Tibial nerve (tissue), 4 donors: ENCODE measurements around the gene LMF2.

Source experiments
- CTCF ChIP-seq, 5 experiments: fragments of 200-600 bp in 3 of 5; fragments of 450-650 bp in 2 of 5; sonication (generic) in 3 of 5; IDR thresholded peaks; one replicate each; pipeline ENCODE4 v1.5.1; 2016 to 2019; ENCODE audit warnings: antibody characterized with exemption in 5 of 5, mild to moderate bottlenecking in 3 of 5, moderate library complexity in 2 of 5
- EP300 ChIP-seq, 2 donors: sonication (generic); formaldehyde crosslinking; IDR thresholded peaks; one replicate each; pipeline ENCODE4 v1.6.1; 2017; ENCODE audit warnings: antibody characterized with exemption in 2 of 2, mild to moderate bottlenecking in 1 of 2
- POLR2A ChIP-seq, 2 donors: fragments of 450-650 bp; IDR thresholded peaks; one replicate each; pipeline ENCODE4 v1.6.1; 2017; ENCODE audit warnings: antibody characterized with exemption in 2 of 2, mild to moderate bottlenecking in 2 of 2, moderate library complexity in 2 of 2

GRCh38 chr22:50479721-50480120, 27.8 kb downstream of the LMF2 start:
- TF ChIP-seq CTCF (IDR thresholded peaks at IDR 0.05) (no peak), EP300 (IDR thresholded peaks at IDR 0.05) (no peak), POLR2A (IDR thresholded peaks at IDR 0.05) (no peak)
